ENCODE results near the gene DLG3. TPM values are rescaled to one million over a fixed set of nuclear protein-coding genes. Genes with fewer than 3 reads are reported as not detected.

DLG3 gene
- polyA plus RNA-seq, 1 donor from 2014 or later: 66.5 TPM

DNA sequence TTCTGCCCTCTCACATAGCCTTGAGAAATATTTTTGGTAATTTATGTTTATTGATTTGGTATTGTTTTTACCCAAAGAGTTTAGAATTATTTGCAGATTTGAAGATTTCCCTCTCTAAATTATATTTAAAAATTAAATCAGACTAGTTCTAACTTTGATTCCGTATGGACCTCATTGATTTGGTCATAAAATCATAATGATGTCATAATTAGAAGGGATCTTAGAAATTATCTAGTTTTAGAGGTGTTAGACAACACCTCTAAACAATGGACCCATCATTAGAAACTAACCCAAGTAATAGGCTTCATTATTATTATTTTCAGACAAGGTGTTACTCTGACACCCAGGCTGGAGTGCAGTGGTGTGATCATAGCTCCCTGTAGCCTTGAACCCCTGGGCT is 24.1 kb downstream of the DLG3 start:
- no peaks in the 10 kb centered on the region for H3K36me3 ChIP-seq (ENCODE audit: insufficient read depth, low read length)
- H4K20me1 ChIP-seq (ENCODE audit: insufficient read depth): no peaks in the 10 kb centered on the region
- no peak overlapping the region for H2AFZ ChIP-seq (ENCODE audit: low read depth, low read length)
- TF ChIP-seq TAF1 (IDR thresholded peaks at IDR 0.05; ENCODE audit: low read depth): no peak
- TF ChIP-seq MXI1 (conservative IDR thresholded peaks at IDR 0.05; ENCODE audit: poor library complexity, severe bottlenecking): no peak
- no peak for TF ChIP-seq EP300 (conservative IDR thresholded peaks at IDR 0.05; ENCODE audit: poor library complexity, severe bottlenecking)
- no peak for TF ChIP-seq SMC3 (conservative IDR thresholded peaks at IDR 0.05; ENCODE audit: poor library complexity)
- TF ChIP-seq, protein P1, sequence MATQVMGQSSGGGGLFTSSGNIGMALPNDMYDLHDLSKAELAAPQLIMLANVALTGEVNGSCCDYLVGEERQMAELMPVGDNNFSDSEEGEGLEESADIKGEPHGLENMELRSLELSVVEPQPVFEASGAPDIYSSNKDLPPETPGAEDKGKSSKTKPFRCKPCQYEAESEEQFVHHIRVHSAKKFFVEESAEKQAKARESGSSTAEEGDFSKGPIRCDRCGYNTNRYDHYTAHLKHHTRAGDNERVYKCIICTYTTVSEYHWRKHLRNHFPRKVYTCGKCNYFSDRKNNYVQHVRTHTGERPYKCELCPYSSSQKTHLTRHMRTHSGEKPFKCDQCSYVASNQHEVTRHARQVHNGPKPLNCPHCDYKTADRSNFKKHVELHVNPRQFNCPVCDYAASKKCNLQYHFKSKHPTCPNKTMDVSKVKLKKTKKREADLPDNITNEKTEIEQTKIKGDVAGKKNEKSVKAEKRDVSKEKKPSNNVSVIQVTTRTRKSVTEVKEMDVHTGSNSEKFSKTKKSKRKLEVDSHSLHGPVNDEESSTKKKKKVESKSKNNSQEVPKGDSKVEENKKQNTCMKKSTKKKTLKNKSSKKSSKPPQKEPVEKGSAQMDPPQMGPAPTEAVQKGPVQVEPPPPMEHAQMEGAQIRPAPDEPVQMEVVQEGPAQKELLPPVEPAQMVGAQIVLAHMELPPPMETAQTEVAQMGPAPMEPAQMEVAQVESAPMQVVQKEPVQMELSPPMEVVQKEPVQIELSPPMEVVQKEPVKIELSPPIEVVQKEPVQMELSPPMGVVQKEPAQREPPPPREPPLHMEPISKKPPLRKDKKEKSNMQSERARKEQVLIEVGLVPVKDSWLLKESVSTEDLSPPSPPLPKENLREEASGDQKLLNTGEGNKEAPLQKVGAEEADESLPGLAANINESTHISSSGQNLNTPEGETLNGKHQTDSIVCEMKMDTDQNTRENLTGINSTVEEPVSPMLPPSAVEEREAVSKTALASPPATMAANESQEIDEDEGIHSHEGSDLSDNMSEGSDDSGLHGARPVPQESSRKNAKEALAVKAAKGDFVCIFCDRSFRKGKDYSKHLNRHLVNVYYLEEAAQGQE (IDR thresholded peaks at IDR 0.05; ENCODE audit: borderline replicate concordance): no peak
- no peaks in the 10 kb centered on the region for H3F3A ChIP-seq (ENCODE audit: insufficient read depth, low read length, poor library complexity, severe bottlenecking)
- no peaks in the 10 kb centered on the region for H3K9me3 ChIP-seq (ENCODE audit: low read length)
- H3K4me3 ChIP-seq (ENCODE audit: low read length): no peak overlapping the region
- H3K79me2 ChIP-seq (replicated peaks; ENCODE audit: insufficient read depth, low read length): peaks cover 9% of the 10 kb centered on the region
- H3K9me2 ChIP-seq (ENCODE audit: insufficient read depth, low read length): no peaks in the 10 kb centered on the region
- no peak overlapping the region for H3K27ac ChIP-seq (ENCODE audit: low read length)
- no peak overlapping the region for H3K9ac ChIP-seq (ENCODE audit: low read length)
- no peaks in the 10 kb centered on the region for H3K27me3 ChIP-seq (ENCODE audit: insufficient read depth, low read depth, low read length)
- H3K4me2 ChIP-seq (ENCODE audit: low read length): no peak overlapping the region

DNA sequence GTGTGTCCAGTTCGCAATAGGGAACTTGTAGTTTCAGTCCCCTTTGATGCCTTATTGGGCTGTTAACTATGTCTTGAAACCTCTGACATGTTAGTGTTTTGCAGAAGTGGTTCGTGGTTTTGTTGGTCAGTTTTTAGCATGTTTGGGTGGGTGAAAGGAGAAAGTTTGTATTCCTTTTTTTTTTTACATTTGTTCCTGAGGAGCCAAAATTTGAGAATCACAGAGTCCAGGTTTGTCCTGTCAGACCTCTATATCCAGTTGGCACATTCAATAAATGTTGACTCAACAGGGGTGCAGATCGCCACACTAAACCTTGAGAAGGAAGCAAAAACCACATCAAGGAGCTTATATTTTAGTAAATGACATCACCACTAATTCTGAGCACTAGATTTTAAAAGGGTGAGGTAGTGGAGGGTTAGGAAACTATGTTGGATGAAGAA is 26.2 kb downstream of the DLG3 start:
- Histone ChIP-seq H3K4me3 (ENCODE audit: low read length) (no peak overlapping the region), H3K9me3 (ENCODE audit: low read length) (no peaks in the 10 kb centered on the region), H3K27me3 (ENCODE audit: insufficient read depth, low read depth, low read length) (no peaks in the 10 kb centered on the region), H3K36me3 (ENCODE audit: insufficient read depth, low read length) (no peaks in the 10 kb centered on the region), H3K79me2 (replicated peaks; ENCODE audit: insufficient read depth, low read length) (peaks cover 9% of the 10 kb centered on the region), H3F3A (ENCODE audit: insufficient read depth, low read length, poor library complexity, severe bottlenecking) (no peaks in the 10 kb centered on the region), H3K4me2 (ENCODE audit: low read length) (no peak overlapping the region), H3K9ac (ENCODE audit: low read length) (no peak overlapping the region), H3K9me2 (ENCODE audit: insufficient read depth, low read length) (no peaks in the 10 kb centered on the region), H2AFZ (ENCODE audit: low read depth, low read length) (no peak overlapping the region), H3K27ac (ENCODE audit: low read length) (no peak overlapping the region), H4K20me1 (ENCODE audit: insufficient read depth) (no peaks in the 10 kb centered on the region)
- TF ChIP-seq MXI1 (conservative IDR thresholded peaks at IDR 0.05; ENCODE audit: poor library complexity, severe bottlenecking) (no peak), EP300 (conservative IDR thresholded peaks at IDR 0.05; ENCODE audit: poor library complexity, severe bottlenecking) (no peak), RAD21 (conservative IDR thresholded peaks at IDR 0.05) (no peak), TAF1 (IDR thresholded peaks at IDR 0.05; ENCODE audit: low read depth) (no peak), SMC3 (conservative IDR thresholded peaks at IDR 0.05; ENCODE audit: poor library complexity) (no peak), POLR2AphosphoS5 (IDR thresholded peaks at IDR 0.05) (no peak), EZH2 (IDR thresholded peaks at IDR 0.05; ENCODE audit: borderline replicate concordance, insufficient read depth, low read length, poor library complexity, severe bottlenecking) (no peak), CTCF (IDR thresholded peaks at IDR 0.05; ENCODE audit: poor library complexity, severe bottlenecking) (no peak)
- TF ChIP-seq, protein P1 (IDR thresholded peaks at IDR 0.05; ENCODE audit: borderline replicate concordance): no peak

All from neural cell (in vitro differentiated cells).